PC-9 (cell line): ENCODE results near the gene FBXL14. TPM values are rescaled to one million over a fixed set of nuclear protein-coding genes. Genes with fewer than 3 reads are reported as not detected.

Source experiments
- BruUV-seq: library from RNA; stranded (reverse); fragments of 400-500 nt; replicated peaks from 2 replicates; lab custom pipeline; 2021; lab: Mats Ljungman, UMichigan
- CTCF ChIA-PET: fragments of 300-600 bp; sonication (Branson Sonifier 250); formaldehyde crosslinking; loops from one replicate; lab custom pipeline; 2022; ENCODE audit warnings: antibody characterized with exemption; lab: Charles Lee
- POLR2A ChIA-PET: fragments of 300-600 bp; sonication (Branson Sonifier 250); formaldehyde crosslinking; loops from one replicate; lab custom pipeline; 2022; ENCODE audit warnings: antibody characterized with exemption; ENCODE audit not compliant: unreplicated experiment; lab: Charles Lee
- DNase-seq, 2 experiments: peaks; one replicate each; pipeline versions ENCODE4 v3.0.0 to v3.0.0-alpha.2; 2015 to 2022; ENCODE audit warnings: mixed read lengths in 1 of 2
- H2AFZ ChIP-seq: fragments of 200-600 bp; sonication (generic); 2 replicates; pipeline ENCODE4 v1.8.1; 2017; ENCODE audit warnings: antibody characterized with exemption
- H3F3A ChIP-seq: fragments of 200-600 bp; sonication (generic); 2 replicates; pipeline ENCODE4 v1.8.1; 2017; ENCODE audit warnings: antibody characterized with exemption, mild to moderate bottlenecking, low read depth; ENCODE audit not compliant: insufficient read depth
- H3K27ac ChIP-seq: fragments of 200-600 bp; sonication (generic); 2 replicates; pipeline ENCODE4 v1.6.1; 2016; ENCODE audit warnings: mixed run types
- H3K27me3 ChIP-seq: fragments of 200-600 bp; sonication (generic); 2 replicates; pipeline ENCODE4 v1.6.1; 2016; ENCODE audit warnings: low read depth, mixed run types; ENCODE audit not compliant: insufficient read depth
- H3K36me3 ChIP-seq: fragments of 200-600 bp; sonication (generic); 2 replicates; pipeline ENCODE4 v1.6.1; 2016; ENCODE audit warnings: low read depth, mixed run types
- H3K4me1 ChIP-seq: fragments of 200-600 bp; sonication (generic); replicated peaks from 2 replicates; pipeline ENCODE4 v1.6.1; 2016; ENCODE audit warnings: mixed run types; ENCODE audit not compliant: insufficient read depth
- H3K4me2 ChIP-seq: fragments of 200-600 bp; sonication (generic); 2 replicates; pipeline ENCODE4 v1.6.1; 2017; ENCODE audit warnings: mixed run types
- H3K4me3 ChIP-seq: fragments of 200-600 bp; sonication (generic); 2 replicates; pipeline ENCODE4 v1.6.1; 2016; ENCODE audit warnings: mixed run types
- H3K79me2 ChIP-seq: fragments of 200-600 bp; sonication (generic); 2 replicates; pipeline ENCODE4 v1.6.1; 2017; ENCODE audit warnings: low read depth, mixed run types
- H3K9me2 ChIP-seq: fragments of 200-600 bp; sonication (generic); 2 replicates; pipeline ENCODE4 v1.8.1; 2017; ENCODE audit warnings: mild to moderate bottlenecking; ENCODE audit not compliant: insufficient read depth
- H3K9me3 ChIP-seq: fragments of 200-600 bp; sonication (generic); 2 replicates; pipeline ENCODE4 v1.8.1; 2016; ENCODE audit warnings: low read depth; ENCODE audit not compliant: insufficient read depth
- H4K20me1 ChIP-seq: fragments of 200-600 bp; sonication (generic); 2 replicates; pipeline ENCODE4 v1.8.1; 2017; ENCODE audit not compliant: insufficient read depth
- EZH2 ChIP-seq: fragments of 200-600 bp; sonication (generic); IDR thresholded peaks from 2 replicates; pipeline ENCODE4 v1.8.0; 2017; ENCODE audit warnings: antibody characterized with exemption, low read depth
- intact Hi-C: fragments of 100-400 bp; cut with micrococcal nuclease; formaldehyde crosslinking; loops from one replicate; pipeline ENCODE4 v1.10.0; 2022; ENCODE audit not compliant: unreplicated experiment
- total RNA-seq: library from RNA; stranded (reverse); gene quantifications from 2 replicates; pipeline ENCODE4 v1.2.3, GENCODE V29; 2021
- TF ChIP-seq, protein P1 (sequence below): fragments of 200-600 bp; sonication (generic); conservative IDR thresholded peaks from 2 replicates; pipeline ENCODE4 v1.6.1; 2017; ENCODE audit warnings: mixed run types, antibody characterized with exemption, mild to moderate bottlenecking, moderate library complexity

The FBXL14 gene
- total RNA-seq, 1 experiment from 2014 or later = 21.1 TPM

GRCh38 chr12:1638203-1638602 lies 43.8 kb upstream of the FBXL14 start:
- Histone ChIP-seq H3K79me2 (no peaks in the 10 kb centered on the region; the same call in 1 of the 2 replicates), H3K4me2 (no peak overlapping the region), H3K9me3 (no peaks in the 10 kb centered on the region), H3F3A (no peaks in the 10 kb centered on the region), H3K36me3 (no peaks in the 10 kb centered on the region), H2AFZ (no peak overlapping the region), H3K9me2 (no peaks in the 10 kb centered on the region), H3K27ac (no peak overlapping the region), H3K27me3 (peaks cover 27% of the 10 kb centered on the region), H3K4me1 (no peaks in the 10 kb centered on the region), H4K20me1 (no peaks in the 10 kb centered on the region), H3K4me3 (no peak overlapping the region)
- intact Hi-C loops = no loop called here
- ChIA-PET POLR2A (no interaction called here), CTCF (no interaction called here)
- TF ChIP-seq, protein P1, sequence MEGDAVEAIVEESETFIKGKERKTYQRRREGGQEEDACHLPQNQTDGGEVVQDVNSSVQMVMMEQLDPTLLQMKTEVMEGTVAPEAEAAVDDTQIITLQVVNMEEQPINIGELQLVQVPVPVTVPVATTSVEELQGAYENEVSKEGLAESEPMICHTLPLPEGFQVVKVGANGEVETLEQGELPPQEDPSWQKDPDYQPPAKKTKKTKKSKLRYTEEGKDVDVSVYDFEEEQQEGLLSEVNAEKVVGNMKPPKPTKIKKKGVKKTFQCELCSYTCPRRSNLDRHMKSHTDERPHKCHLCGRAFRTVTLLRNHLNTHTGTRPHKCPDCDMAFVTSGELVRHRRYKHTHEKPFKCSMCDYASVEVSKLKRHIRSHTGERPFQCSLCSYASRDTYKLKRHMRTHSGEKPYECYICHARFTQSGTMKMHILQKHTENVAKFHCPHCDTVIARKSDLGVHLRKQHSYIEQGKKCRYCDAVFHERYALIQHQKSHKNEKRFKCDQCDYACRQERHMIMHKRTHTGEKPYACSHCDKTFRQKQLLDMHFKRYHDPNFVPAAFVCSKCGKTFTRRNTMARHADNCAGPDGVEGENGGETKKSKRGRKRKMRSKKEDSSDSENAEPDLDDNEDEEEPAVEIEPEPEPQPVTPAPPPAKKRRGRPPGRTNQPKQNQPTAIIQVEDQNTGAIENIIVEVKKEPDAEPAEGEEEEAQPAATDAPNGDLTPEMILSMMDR = no peak
- no peak for TF ChIP-seq EZH2
- no TSS peak for BruUV-seq
- DNase-seq = no peak

GRCh38 chr12:1635301-1636095 lies 41.1 kb upstream of the FBXL14 start:
- no peak overlapping the region for H3K4me2 ChIP-seq
- no peak for DNase-seq
- no peaks in the 10 kb centered on the region for H3K9me3 ChIP-seq
- intact Hi-C loops = no loop called here
- H2AFZ ChIP-seq = no peak overlapping the region
- BruUV-seq = no TSS peak
- no peaks in the 10 kb centered on the region for H3F3A ChIP-seq
- TF ChIP-seq, protein P1 = no peak
- no peak for TF ChIP-seq EZH2
- peaks cover 44% of the 10 kb centered on the region for H3K27me3 ChIP-seq
- ChIA-PET POLR2A (no interaction called here), CTCF (interaction anchor here (0.6 to 2.2 kb wide), 4 partner anchors 156 to 1021 kb away, joined by 5 to 9 read pairs (median 7); no protein-coding TSS in a partner anchor)
- H3K27ac ChIP-seq = no peak overlapping the region
- no peaks in the 10 kb centered on the region for H4K20me1 ChIP-seq
- no peaks in the 10 kb centered on the region for H3K9me2 ChIP-seq
- H3K4me1 ChIP-seq = no peaks in the 10 kb centered on the region
- H3K36me3 ChIP-seq = no peaks in the 10 kb centered on the region
- no peak overlapping the region for H3K4me3 ChIP-seq
- H3K79me2 ChIP-seq = no peaks in the 10 kb centered on the region

DNA sequence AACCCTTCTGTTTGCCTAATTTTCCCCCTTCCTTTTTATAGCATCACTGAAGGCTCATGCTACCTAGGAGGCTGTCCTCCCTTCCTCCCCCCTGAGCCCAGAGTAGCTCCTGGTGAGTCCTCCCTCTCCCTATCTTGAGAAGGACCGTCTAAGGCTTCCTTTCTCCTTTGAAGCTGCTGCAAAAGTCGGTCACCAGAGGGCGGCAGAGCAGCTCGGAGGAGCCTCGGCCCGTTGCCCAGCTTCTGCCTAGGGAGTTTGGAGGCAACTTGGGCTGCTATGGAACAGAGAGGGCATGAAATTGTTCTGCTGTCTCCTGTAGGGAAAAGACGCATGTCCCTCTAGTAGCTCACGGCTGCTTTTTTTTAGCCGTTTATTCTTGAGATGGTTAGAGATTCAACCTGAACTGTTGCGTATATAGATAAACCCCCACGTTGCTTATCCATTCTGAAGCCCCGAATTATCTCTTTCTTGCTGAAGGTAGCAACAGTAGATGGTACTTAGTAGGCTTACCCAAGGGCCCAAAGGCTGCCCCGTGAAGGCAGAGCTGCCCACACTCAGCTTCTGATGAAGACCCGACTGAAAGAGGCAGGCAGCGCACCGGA lies 40.3 kb upstream of the FBXL14 start:
- H2AFZ ChIP-seq = no peak overlapping the region
- CTCF ChIA-PET = interaction anchor here (0.5 to 2.2 kb wide), 8 partner anchors 14 to 1407 kb away, joined by 3 to 9 read pairs (median 4); no protein-coding TSS in a partner anchor
- peak; percentile 50 to 63 for DNase-seq
- H3K36me3 ChIP-seq = no peaks in the 10 kb centered on the region
- no peaks in the 10 kb centered on the region for H3K9me2 ChIP-seq
- intact Hi-C loops = loop anchor here (1.0 kb wide), 2 partner anchors 157 to 306 kb away; no protein-coding TSS in a partner anchor
- H3K27ac ChIP-seq = no peak overlapping the region
- no peaks in the 10 kb centered on the region for H4K20me1 ChIP-seq
- H3K27me3 ChIP-seq = peaks cover 52% of the 10 kb centered on the region
- BruUV-seq = no TSS peak
- H3K4me3 ChIP-seq = no peak overlapping the region
- no peaks in the 10 kb centered on the region for H3F3A ChIP-seq
- no peaks in the 10 kb centered on the region for H3K4me1 ChIP-seq
- H3K79me2 ChIP-seq = no peaks in the 10 kb centered on the region
- TF ChIP-seq EZH2 = no peak
- TF ChIP-seq, protein P1 = peak; percentile 90
- no peak overlapping the region for H3K4me2 ChIP-seq
- POLR2A ChIA-PET = interaction anchor here (0.6 kb wide), 1 partner anchor 415 kb away, joined by 3 read pairs; no protein-coding TSS in a partner anchor
- H3K9me3 ChIP-seq = no peaks in the 10 kb centered on the region
